Esophagus mucosa (tissue), 1 donor: ENCODE measurements around the gene GLE1. TPM values are rescaled to one million over a fixed set of nuclear protein-coding genes. Genes with fewer than 3 reads are reported as not detected.

Source experiments
- total RNA-seq: library from RNA; stranded (reverse); gene quantifications from one replicate; pipeline ENCODE4 v1.2.4, GENCODE V29; 2023
- donor health status: DM: yes; HTN: yes; CAD: no.

The GLE1 gene
- total RNA-seq, 1 donor from 2014 or later = 22.5 TPM

Other genes with a start within 250 kb of the GLE1 start
- gene GOLGA2, start 228.7 kb upstream of the GLE1 start, total RNA-seq = 68.3 TPM
- gene SWI5, start 228.4 kb upstream of the GLE1 start, total RNA-seq = 24.8 TPM
- gene TRUB2, start 182.3 kb upstream of the GLE1 start, total RNA-seq = 40.3 TPM
- gene COQ4, start 181.9 kb upstream of the GLE1 start, total RNA-seq = 61.7 TPM
- gene SLC27A4, start 164.2 kb upstream of the GLE1 start, total RNA-seq = 58.8 TPM
- gene URM1, start 133.3 kb upstream of the GLE1 start, total RNA-seq = 38.5 TPM
- gene CERCAM, start 83.9 kb upstream of the GLE1 start, total RNA-seq = 5.5 TPM
- 14.5 TPM for gene ODF2, start 48.7 kb upstream of the GLE1 start, total RNA-seq
- gene SPTAN1, start 47.9 kb downstream of the GLE1 start, total RNA-seq = 161 TPM
- 37.0 TPM for gene DYNC2I2, start 152.1 kb downstream of the GLE1 start, total RNA-seq
- gene SET, start 184.5 kb downstream of the GLE1 start, total RNA-seq = 267 TPM
- gene PKN3, start 197.8 kb downstream of the GLE1 start, total RNA-seq = 2.5 TPM
- 54.4 TPM for gene ZDHHC12, start 219.4 kb downstream of the GLE1 start, total RNA-seq